Measurements from ENCODE around the gene TBCD. TPM values are rescaled to one million over a fixed set of nuclear protein-coding genes. Genes with fewer than 3 reads are reported as not detected.

Gene TBCD
- total and polyA plus RNA-seq, 9 of the 15 experiments (the other 6 are each of a cell fraction or from before 2014, with no cell fraction given) = 8.9 to 98.5 (median 28.0) TPM

DNA sequence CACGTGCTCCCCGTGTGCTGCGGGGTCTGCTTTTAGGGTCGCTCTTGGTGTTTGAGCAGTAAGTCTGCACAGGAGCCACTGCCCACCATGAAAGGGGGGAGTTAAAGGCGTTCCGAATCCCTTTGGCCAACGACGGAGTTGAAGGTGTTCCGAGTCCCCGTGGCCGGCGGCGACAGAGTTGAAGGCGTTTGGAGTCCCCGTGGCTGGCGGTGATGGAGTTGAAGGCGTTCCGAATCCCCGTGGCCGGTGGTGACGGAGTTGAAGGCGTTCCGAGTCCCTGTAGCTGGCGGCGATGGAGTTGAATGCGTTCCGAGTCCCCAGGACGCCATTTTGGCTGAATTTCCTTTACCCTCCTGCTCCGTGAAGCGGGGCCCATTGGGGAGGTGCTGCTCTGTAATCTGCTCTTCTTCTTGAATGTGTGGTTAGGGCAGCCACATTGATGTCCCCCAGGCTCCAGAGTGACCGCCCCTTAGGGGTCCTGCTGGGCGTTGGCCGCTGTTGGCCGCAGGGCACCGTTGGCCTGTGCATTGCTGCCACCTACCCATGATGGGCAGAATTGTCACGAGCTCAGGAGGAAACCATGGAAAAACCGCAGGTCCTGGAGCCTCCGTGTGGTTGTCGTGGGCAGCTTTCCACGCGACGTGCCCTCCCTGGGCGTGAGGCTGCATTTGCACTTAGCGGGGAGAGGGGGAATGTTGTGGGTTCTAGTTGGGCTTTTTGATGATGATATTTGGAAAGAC is 161.6 kb downstream of the TBCD start:
- Histone ChIP-seq H3K9ac (ENCODE audit: insufficient read depth in 1 of 2, low read depth in 2 of 2, low read length in 2 of 2) (no peak overlapping the region), H3K27me3 (ENCODE audit: control insufficient read depth in 2 of 2, insufficient read depth in 2 of 2, low read length in 2 of 2) (no peaks in the 10 kb centered on the region), H4K20me1 (replicated peaks; ENCODE audit: control insufficient read depth, insufficient read depth, low read length) (no peaks in the 10 kb centered on the region), H3K4me2 (ENCODE audit: insufficient read depth, low read length) (no peak overlapping the region), H3K9me1 (ENCODE audit: control insufficient read depth, insufficient read depth, low read length) (peaks cover 3% of the 10 kb centered on the region), H3K9me3 (replicated peaks; ENCODE audit: control insufficient read depth, insufficient read depth, low read depth, low read length) (no peaks in the 10 kb centered on the region), H3K79me2 (ENCODE audit: control insufficient read depth, insufficient read depth, low read length) (0 out of 3 replicates have a peak, but pooled peaks cover 2% of the 10 kb centered on the region), H3K4me3 (no peak overlapping the region), H3K4me1 (replicated peaks in 1 of 2; ENCODE audit: control insufficient read depth in 2 of 2, insufficient read depth in 2 of 2, low read length in 2 of 2) (peaks cover 5 to 34% of the 10 kb centered on the region in 2 experiments; a peak in 3 of 5 replicates), H3K36me3 (ENCODE audit: control insufficient read depth, insufficient read depth, low read length) (peaks cover 35% of the 10 kb centered on the region; the same call in 2 of the 3 replicates), H2AFZ (ENCODE audit: low read depth, low read length) (no peak overlapping the region), H3K27ac (ENCODE audit: extremely low read depth, low read depth, low read length) (peak overlapping the region; percentile 28; the same call in 1 of the 3 replicates)
- no TSS peak for BruUV-seq (replicated peaks)
- DNase-seq (ENCODE audit: extremely low read depth in 1 of 4, low spot score in 3 of 4) (peak in 2 of 4 experiments; percentile 16 to 40), FAIRE-seq (no peak), ATAC-seq (peak; percentile 29)
- CTCF ChIA-PET (ENCODE audit: low intra/inter-chr PET ratio) = interaction anchor here (0.5 to 0.8 kb wide), 2 partner anchors 132 to 293 kb away, joined by 3 read pairs; no protein-coding TSS in a partner anchor
- intact Hi-C loops (cut with micrococcal nuclease) (no loop called here), in situ Hi-C loops (cut with MboI) (no loop called here)
- POLR2A ChIA-PET = interaction anchor here (0.6 kb wide), 1 partner anchor 10 kb away, joined by 4 read pairs; no protein-coding TSS in a partner anchor
- 95% methylated on average over 31 of the region's 44 CpGs for WGBS (ENCODE audit: insufficient coverage, low coverage, missing lambda C conversion rate)
- no peak for TF ChIP-seq FOXA3 (CRISPR knock-in tag; conservative IDR thresholded peaks at IDR 0.05 in 1 of 2, IDR thresholded peaks at IDR 0.05 in 1 of 2)
- TF ChIP-seq PTTG1 (tag; IDR thresholded peaks at IDR 0.05; ENCODE audit: low read depth) = no peak
- TF ChIP-seq, protein P1, sequence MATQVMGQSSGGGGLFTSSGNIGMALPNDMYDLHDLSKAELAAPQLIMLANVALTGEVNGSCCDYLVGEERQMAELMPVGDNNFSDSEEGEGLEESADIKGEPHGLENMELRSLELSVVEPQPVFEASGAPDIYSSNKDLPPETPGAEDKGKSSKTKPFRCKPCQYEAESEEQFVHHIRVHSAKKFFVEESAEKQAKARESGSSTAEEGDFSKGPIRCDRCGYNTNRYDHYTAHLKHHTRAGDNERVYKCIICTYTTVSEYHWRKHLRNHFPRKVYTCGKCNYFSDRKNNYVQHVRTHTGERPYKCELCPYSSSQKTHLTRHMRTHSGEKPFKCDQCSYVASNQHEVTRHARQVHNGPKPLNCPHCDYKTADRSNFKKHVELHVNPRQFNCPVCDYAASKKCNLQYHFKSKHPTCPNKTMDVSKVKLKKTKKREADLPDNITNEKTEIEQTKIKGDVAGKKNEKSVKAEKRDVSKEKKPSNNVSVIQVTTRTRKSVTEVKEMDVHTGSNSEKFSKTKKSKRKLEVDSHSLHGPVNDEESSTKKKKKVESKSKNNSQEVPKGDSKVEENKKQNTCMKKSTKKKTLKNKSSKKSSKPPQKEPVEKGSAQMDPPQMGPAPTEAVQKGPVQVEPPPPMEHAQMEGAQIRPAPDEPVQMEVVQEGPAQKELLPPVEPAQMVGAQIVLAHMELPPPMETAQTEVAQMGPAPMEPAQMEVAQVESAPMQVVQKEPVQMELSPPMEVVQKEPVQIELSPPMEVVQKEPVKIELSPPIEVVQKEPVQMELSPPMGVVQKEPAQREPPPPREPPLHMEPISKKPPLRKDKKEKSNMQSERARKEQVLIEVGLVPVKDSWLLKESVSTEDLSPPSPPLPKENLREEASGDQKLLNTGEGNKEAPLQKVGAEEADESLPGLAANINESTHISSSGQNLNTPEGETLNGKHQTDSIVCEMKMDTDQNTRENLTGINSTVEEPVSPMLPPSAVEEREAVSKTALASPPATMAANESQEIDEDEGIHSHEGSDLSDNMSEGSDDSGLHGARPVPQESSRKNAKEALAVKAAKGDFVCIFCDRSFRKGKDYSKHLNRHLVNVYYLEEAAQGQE (IDR thresholded peaks at IDR 0.05; ENCODE audit: borderline replicate concordance) = peak; percentile 53
- TF ChIP-seq, protein P1 (CRISPR knock-in tag; IDR thresholded peaks at IDR 0.05; ENCODE audit: low read depth) = no peak
- TF ChIP-seq, protein P2, sequence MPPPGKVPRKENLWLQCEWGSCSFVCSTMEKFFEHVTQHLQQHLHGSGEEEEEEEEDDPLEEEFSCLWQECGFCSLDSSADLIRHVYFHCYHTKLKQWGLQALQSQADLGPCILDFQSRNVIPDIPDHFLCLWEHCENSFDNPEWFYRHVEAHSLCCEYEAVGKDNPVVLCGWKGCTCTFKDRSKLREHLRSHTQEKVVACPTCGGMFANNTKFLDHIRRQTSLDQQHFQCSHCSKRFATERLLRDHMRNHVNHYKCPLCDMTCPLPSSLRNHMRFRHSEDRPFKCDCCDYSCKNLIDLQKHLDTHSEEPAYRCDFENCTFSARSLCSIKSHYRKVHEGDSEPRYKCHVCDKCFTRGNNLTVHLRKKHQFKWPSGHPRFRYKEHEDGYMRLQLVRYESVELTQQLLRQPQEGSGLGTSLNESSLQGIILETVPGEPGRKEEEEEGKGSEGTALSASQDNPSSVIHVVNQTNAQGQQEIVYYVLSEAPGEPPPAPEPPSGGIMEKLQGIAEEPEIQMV (tag; conservative IDR thresholded peaks at IDR 0.05; ENCODE audit: low read depth) = no peak
- TF ChIP-seq FOXA1 (IDR thresholded peaks at IDR 0.05; ENCODE audit: borderline replicate concordance) = no peak
- TF ChIP-seq MCM2 (IDR thresholded peaks at IDR 0.05; ENCODE audit: low read depth) = no peak
- TF ChIP-seq, protein P3, sequence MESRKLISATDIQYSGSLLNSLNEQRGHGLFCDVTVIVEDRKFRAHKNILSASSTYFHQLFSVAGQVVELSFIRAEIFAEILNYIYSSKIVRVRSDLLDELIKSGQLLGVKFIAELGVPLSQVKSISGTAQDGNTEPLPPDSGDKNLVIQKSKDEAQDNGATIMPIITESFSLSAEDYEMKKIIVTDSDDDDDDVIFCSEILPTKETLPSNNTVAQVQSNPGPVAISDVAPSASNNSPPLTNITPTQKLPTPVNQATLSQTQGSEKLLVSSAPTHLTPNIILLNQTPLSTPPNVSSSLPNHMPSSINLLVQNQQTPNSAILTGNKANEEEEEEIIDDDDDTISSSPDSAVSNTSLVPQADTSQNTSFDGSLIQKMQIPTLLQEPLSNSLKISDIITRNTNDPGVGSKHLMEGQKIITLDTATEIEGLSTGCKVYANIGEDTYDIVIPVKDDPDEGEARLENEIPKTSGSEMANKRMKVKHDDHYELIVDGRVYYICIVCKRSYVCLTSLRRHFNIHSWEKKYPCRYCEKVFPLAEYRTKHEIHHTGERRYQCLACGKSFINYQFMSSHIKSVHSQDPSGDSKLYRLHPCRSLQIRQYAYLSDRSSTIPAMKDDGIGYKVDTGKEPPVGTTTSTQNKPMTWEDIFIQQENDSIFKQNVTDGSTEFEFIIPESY (CRISPR knock-in tag; IDR thresholded peaks at IDR 0.05) = peak; percentile 95
- no peak for TF ChIP-seq SNIP1 (IDR thresholded peaks at IDR 0.05; ENCODE audit: low read depth)
